Head of caudate nucleus (tissue), 42 donors: Measurements from ENCODE around the gene MAP4.
"Not testable (repeated sequence)": the region's sequence is repeated elsewhere in the genome, so short reads cannot be mapped to it uniquely, and the experiment has no call there.

ENCODE experiments used
- DNase-seq, 42 donors: peaks; one replicate each; pipeline versions ENCODE4 v3.0.0 to v3.0.0-alpha.2; 2020 to 2021; ENCODE audit warnings: mixed read lengths in 7 of 42
- intact Hi-C: fragments of 100-400 bp; cut with DNase I; formaldehyde crosslinking; loops from one replicate; pipeline ENCODE4 v1.15.0; 2022

Gene MAP4

GRCh38 chr3:47852604-47853602 is 163.3 kb downstream of the MAP4 start:
- DNase-seq = peak in 18 of 42 donors; percentile 16 to 67 (median 47)
- intact Hi-C loops = no loop called here

GRCh38 chr3:47851888-47852603 is 164.2 kb downstream of the MAP4 start:
- no peak for DNase-seq
- intact Hi-C loops = no loop called here

- peak in 1 of 42 donors; percentile 26 for DNase-seq
These were observed 165.4 kb downstream of the MAP4 start for GRCh38 chr3:47850564-47851410.

GRCh38 chr3:47849699-47850563 is 166.3 kb downstream of the MAP4 start:
- intact Hi-C loops = no loop called here
- no peak for DNase-seq

More at GRCh38 chr3:47850564-47851410, 165.4 kb downstream of the MAP4 start:
- intact Hi-C loops = no loop called here

- no peak for DNase-seq
- intact Hi-C loops = no loop called here
These were observed 167.0 kb downstream of the MAP4 start for GRCh38 chr3:47849186-47849698.

GRCh38 chr3:47848599-47849117 is 167.6 kb downstream of the MAP4 start:
- intact Hi-C loops = no loop called here
- DNase-seq = no peak

GRCh38 chr3:47847801-47848518 is 168.3 kb downstream of the MAP4 start:
- no peak for DNase-seq
- intact Hi-C loops = no loop called here

GRCh38 chr3:47847260-47847659 is 169.0 kb downstream of the MAP4 start:
- intact Hi-C loops = no loop called here
- DNase-seq = no peak

GRCh38 chr3:47846880-47847248 is 169.4 kb downstream of the MAP4 start:
- DNase-seq = no peak
- intact Hi-C loops = no loop called here

GRCh38 chr3:47846186-47846879 is 169.9 kb downstream of the MAP4 start:
- intact Hi-C loops = no loop called here
- no peak for DNase-seq

GRCh38 chr3:47841786-47842349 is 174.3 kb downstream of the MAP4 start:
- no peak for DNase-seq
- intact Hi-C loops = no loop called here

GRCh38 chr3:47838503-47838902 is 177.7 kb downstream of the MAP4 start:
- intact Hi-C loops = loop anchor here (5.0 kb wide), 2 partner anchors 149 to 314 kb away; no protein-coding TSS in a partner anchor
- DNase-seq = no peak

GRCh38 chr3:47836986-47837385 is 179.2 kb downstream of the MAP4 start:
- DNase-seq = peak in 17 of 42 donors; percentile 18 to 77 (median 50)
- intact Hi-C loops = loop anchor here (5.0 kb wide), 2 partner anchors 150 to 315 kb away; no protein-coding TSS in a partner anchor

- intact Hi-C loops = loop anchor here (5.0 kb wide), 1 partner anchor 163 kb away; no protein-coding TSS in a partner anchor
These were observed 186.7 kb downstream of the MAP4 start for GRCh38 chr3:47829482-47829881.

GRCh38 chr3:47825590-47825989 is 190.6 kb downstream of the MAP4 start:
- intact Hi-C loops = loop anchor here (5.0 kb wide), 1 partner anchor 167 kb away; no protein-coding TSS in a partner anchor
- no peak for DNase-seq

More at GRCh38 chr3:47829482-47829881, 186.7 kb downstream of the MAP4 start:
- not testable (repeated sequence) for DNase-seq
